Bronchus fibroblast of lung (primary cell): ENCODE results near the gene GEMIN8. TPM values are rescaled to one million over a fixed set of nuclear protein-coding genes. Genes with fewer than 3 reads are reported as not detected.

Source experiments
- total RNA-seq: library from RNA; depleted of rRNA; stranded (reverse); fragments of >200 nt; gene quantifications from 2 replicates; pipeline ENCODE4 v1.2.3, GENCODE V29; 2015

GEMIN8 gene
- total RNA-seq, result 16.6 and 21.3 TPM in 2 replicates

DNA sequence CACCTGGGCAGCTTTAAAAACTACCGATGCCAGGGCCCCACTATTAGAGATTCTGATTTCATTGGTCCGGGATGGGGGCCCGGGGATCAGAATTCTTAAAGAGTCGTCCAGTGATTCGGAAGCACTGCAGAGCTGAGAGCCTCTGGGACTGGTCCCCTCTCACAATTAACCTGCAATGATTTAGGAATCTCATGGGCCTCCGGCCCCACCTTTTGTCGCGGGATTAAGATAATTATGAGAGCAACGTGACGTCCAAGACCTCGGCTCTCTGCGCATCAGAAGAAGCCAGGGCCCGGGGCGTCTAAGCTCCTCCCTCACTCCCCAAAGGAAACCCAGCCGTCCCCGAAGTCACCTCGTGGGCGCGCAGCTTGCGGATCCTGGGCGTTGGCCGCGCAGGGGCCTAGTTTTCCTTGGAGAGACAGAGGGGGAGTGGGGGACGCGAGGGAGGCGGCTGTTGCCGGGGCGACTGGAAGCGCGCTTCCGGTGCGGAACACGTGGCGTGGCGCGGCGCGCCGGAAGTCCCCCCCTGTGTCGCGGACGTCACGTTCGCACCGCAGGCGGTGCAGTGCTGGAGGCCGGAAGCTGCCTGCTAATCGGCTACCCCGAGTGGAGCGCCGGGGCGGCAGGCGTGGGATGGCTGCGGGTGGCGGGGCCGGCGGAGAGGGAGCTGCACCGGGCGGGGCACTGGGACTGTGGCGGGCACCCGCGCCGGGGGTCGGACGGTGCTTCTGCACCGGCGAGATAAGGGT lies at the start of gene GEMIN8:
GEMIN8 (minus strand) TSS at position 468 of the 749 bp plus-strand sequence. CDS start 8,414 bp downstream, outside the sequence.

Other genes starting within 250 kb of the GEMIN8 start
- 9.4 and 13.2 TPM in 2 replicates for gene GPM6B, start 212.8 kb downstream of the GEMIN8 start, total RNA-seq